Peyer's patch (tissue), 4 donors: ENCODE measurements around the gene CTTNBP2NL.

Experiments
- CTCF ChIP-seq, 6 experiments: fragments of 450-650 bp in 4 of 6; fragments of 200-600 bp in 2 of 6; sonication (generic) in 1 of 6; IDR thresholded peaks; one replicate each; pipeline ENCODE4 v1.5.1; 2017 to 2019; ENCODE audit warnings: antibody characterized with exemption in 6 of 6, mild to moderate bottlenecking in 3 of 6, moderate library complexity in 1 of 6
- POLR2A ChIP-seq, 2 donors: fragments of 450-650 bp; IDR thresholded peaks; one replicate each; pipeline ENCODE4 v1.5.1; 2017; ENCODE audit warnings: antibody characterized with exemption in 2 of 2, mild to moderate bottlenecking in 2 of 2, moderate library complexity in 2 of 2

DNA sequence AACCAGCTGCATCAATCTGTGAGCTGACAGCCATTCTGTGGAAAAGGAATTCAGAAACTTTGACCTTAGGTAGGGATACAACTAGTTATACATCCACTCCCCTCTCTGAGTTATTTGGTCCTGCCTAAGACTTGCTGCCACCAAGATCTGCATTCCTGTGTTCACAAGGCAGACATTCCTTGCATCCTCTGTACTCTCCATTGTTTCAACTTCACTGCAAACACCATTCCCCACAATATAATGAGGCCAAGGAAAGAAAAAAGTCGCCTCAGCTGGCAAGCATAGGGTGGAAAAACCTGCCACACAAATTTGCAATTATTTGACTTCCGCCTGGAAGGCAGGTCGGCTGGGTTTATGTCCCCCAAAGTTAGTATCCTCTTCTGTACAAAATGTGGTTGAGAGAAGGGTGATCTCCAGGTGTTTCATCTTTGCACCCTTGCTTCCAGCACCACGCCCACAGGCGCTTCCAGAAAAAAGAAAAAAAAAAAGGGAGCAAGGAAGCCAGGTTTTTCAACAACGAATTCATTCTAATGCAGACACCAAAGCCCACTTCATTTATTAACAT is 676 bp upstream of the CTTNBP2NL start:
- TF ChIP-seq POLR2A (IDR thresholded peaks at IDR 0.05) = no peak
- no peak for TF ChIP-seq CTCF (IDR thresholded peaks at IDR 0.05)
